ENCODE data around the gene GCFC2. TPM values are rescaled to one million over a fixed set of nuclear protein-coding genes. Genes with fewer than 3 reads are reported as not detected.
A peak's percentile ranks its signal among the peaks of the same experiment; 100 is the strongest.

GCFC2 gene
- total RNA-seq, 1 experiment from 2014 or later = 18.3 TPM

DNA sequence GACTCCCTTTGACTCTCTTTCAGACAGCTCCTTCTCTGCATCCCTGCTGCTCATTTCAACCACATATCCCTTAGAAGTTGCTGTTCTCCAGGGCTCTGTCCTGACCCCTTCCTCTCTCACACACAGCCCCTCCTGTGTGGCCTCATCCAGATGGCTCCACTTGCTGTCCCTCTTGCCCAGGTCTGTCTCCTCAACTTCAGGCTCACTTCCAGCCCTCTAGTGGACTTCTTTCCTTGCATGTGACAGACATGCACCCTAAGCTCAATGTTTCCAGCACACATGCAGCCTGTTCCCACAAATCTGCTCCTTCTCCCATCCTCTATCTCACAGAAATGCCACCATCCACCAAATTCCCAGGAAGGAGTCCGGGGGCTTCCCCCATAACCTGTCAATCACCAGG lies 73.1 kb downstream of the GCFC2 start:
- no peaks in the 10 kb centered on the region for H3K36me3 Mint-ChIP-seq (ENCODE audit: insufficient read depth in 1 of 3, low read depth in 3 of 3)
- Histone ChIP-seq H2BK20ac (ENCODE audit: low read depth, low read length, poor library complexity, severe bottlenecking) (no peak overlapping the region), H3K4me1 (ENCODE audit: insufficient read depth, low read length) (no peaks in the 10 kb centered on the region), H2BK12ac (ENCODE audit: insufficient read length, low read depth, low read length) (no peak overlapping the region), H4K20me1 (ENCODE audit: control insufficient read depth, insufficient read depth, insufficient read length) (no peaks in the 10 kb centered on the region), H2BK5ac (ENCODE audit: insufficient read length, low read length) (no peak overlapping the region), H3K27me3 (ENCODE audit: insufficient read depth, low read length) (no peaks in the 10 kb centered on the region), H3T11ph (ENCODE audit: low read length) (no peak overlapping the region), H3K18ac (ENCODE audit: insufficient read length, low read depth, low read length) (no peak overlapping the region), H4K91ac (ENCODE audit: insufficient read length, low read depth, low read length) (no peak overlapping the region), H4K8ac (replicated peaks; ENCODE audit: insufficient read length, low read depth, low read length) (no peak overlapping the region), H3K79me1 (ENCODE audit: insufficient read depth, low read depth, low read length, poor library complexity, severe bottlenecking) (no peaks in the 10 kb centered on the region), H3K4me2 (ENCODE audit: insufficient read depth, insufficient read length, low read length) (no peak overlapping the region), H3K27ac (ENCODE audit: insufficient read length, low read depth, low read length) (no peak overlapping the region), H3K23ac (ENCODE audit: insufficient read length, low read depth, low read length) (no peak overlapping the region), H2BK120ac (ENCODE audit: low read depth, low read length, poor library complexity, severe bottlenecking) (no peak overlapping the region), H3K23me2 (ENCODE audit: insufficient read length, low read depth, low read length, poor library complexity, severe bottlenecking) (no peaks in the 10 kb centered on the region), H4K5ac (ENCODE audit: insufficient read length, low read depth, low read length) (no peak overlapping the region), H2AK5ac (ENCODE audit: insufficient read length, low read length) (no peak overlapping the region), H3K4ac (ENCODE audit: low read depth, low read length) (no peak overlapping the region), H3K9ac (ENCODE audit: extremely low read depth, insufficient read length, low read length) (no peak overlapping the region), H3K9me3 (ENCODE audit: control insufficient read depth, low read depth, low read length) (no peaks in the 10 kb centered on the region), H3K14ac (ENCODE audit: insufficient read depth, low read length) (no peak overlapping the region), H2AFZ (ENCODE audit: low read length) (no peak overlapping the region), H3K56ac (ENCODE audit: insufficient read length, low read depth, low read length) (no peak overlapping the region), H2BK15ac (ENCODE audit: low read depth, low read length) (no peak overlapping the region), H3K79me2 (ENCODE audit: insufficient read depth, low read length) (no peaks in the 10 kb centered on the region)
- H3K4me1 Mint-ChIP-seq = peaks cover 3 to 6% of the 10 kb centered on the region in 2 experiments
- H3K9me3 Mint-ChIP-seq = no peaks in the 10 kb centered on the region
- TF ChIP-seq, protein P1, sequence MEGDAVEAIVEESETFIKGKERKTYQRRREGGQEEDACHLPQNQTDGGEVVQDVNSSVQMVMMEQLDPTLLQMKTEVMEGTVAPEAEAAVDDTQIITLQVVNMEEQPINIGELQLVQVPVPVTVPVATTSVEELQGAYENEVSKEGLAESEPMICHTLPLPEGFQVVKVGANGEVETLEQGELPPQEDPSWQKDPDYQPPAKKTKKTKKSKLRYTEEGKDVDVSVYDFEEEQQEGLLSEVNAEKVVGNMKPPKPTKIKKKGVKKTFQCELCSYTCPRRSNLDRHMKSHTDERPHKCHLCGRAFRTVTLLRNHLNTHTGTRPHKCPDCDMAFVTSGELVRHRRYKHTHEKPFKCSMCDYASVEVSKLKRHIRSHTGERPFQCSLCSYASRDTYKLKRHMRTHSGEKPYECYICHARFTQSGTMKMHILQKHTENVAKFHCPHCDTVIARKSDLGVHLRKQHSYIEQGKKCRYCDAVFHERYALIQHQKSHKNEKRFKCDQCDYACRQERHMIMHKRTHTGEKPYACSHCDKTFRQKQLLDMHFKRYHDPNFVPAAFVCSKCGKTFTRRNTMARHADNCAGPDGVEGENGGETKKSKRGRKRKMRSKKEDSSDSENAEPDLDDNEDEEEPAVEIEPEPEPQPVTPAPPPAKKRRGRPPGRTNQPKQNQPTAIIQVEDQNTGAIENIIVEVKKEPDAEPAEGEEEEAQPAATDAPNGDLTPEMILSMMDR (conservative IDR thresholded peaks at IDR 0.05) = peak; percentile 18; the same call in 1 of the 3 replicates
- no peak for DNase-seq
- H3K27me3 Mint-ChIP-seq (ENCODE audit: low read depth) = peaks cover 6% of the 10 kb centered on the region
- H3K27ac Mint-ChIP-seq = no peak overlapping the region
- WGBS (ENCODE audit: extremely low coverage, insufficient read length, low lambda C conversion rate) = no CpG with 5 or more reads among the region's 1 CpG
- no peak overlapping the region for H3K4me3 Mint-ChIP-seq
